CD4-positive, alpha-beta T cell treated with Interleukin-15 for 4 hours (primary cell): ENCODE results near the gene CTSG.
"Not testable (repeated sequence)": the region's sequence is repeated elsewhere in the genome, so short reads cannot be mapped to it uniquely, and the experiment has no call there.

ENCODE experiments used
- DNase-seq: peaks from one replicate; pipeline ENCODE4 v3.0.0-alpha.2; 2020; ENCODE audit warnings: low spot score

CTSG gene

DNA sequence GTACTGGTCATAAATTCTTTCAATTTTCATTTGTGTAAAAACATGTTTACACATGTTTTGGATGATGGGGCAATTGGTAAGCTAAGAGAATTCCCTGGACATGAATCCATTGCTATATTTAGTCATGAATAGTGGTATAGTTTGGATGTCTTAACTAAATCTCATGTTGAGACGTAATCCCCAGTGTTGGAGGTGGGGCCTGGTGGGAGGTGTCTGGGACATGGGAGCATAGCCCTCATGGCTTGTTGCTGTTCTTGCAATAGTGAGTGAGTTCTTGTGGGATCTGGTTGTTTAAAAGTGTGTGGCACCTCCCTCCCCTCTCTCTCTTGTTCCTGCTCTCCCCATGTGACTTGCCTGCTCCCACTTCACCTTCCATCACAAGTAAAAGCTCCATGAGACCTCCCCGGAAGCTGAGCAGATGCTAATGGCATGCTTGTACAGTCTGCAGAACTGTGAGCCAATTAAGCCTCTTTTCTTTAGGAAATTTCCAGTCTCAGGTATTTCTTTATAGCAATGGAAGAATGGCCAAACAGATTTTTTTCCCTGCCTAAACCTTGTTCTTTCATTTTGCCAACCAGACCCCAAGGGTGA, 33.6 kb downstream of the CTSG start:
- DNase-seq: no peak

GRCh38 chr14:24535737-24536136, 40.3 kb downstream of the CTSG start:
- no peak for DNase-seq

DNA sequence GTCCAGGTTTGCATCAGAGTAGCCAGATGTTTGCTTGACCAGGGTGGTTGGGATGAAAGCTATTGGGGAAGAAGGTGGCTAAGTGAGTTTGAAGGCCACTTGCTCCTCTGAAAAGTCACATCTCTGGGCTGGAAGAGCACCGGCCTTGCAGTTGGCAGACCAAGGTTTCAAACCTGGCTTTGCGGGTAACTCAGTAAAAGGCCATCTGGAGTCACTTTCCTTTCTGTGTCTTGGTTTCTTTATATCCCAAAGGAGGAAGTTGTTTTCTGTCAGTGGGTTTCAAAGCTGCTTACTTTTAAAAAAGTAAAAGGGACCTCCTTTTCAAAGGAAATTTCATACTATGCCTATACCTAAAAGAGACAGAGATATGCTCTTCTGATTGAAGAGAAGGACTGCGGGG, 41.8 kb downstream of the CTSG start:
- no peak for DNase-seq

- not testable (repeated sequence) for DNase-seq
Observed at GRCh38 chr14:24525877-24526620, 50.0 kb downstream of the CTSG start.
